ENCODE measurements around the gene AVPI1.
"Not testable (repeated sequence)": the region's sequence is repeated elsewhere in the genome, so short reads cannot be mapped to it uniquely, and the experiment has no call there.

Gene AVPI1

DNA sequence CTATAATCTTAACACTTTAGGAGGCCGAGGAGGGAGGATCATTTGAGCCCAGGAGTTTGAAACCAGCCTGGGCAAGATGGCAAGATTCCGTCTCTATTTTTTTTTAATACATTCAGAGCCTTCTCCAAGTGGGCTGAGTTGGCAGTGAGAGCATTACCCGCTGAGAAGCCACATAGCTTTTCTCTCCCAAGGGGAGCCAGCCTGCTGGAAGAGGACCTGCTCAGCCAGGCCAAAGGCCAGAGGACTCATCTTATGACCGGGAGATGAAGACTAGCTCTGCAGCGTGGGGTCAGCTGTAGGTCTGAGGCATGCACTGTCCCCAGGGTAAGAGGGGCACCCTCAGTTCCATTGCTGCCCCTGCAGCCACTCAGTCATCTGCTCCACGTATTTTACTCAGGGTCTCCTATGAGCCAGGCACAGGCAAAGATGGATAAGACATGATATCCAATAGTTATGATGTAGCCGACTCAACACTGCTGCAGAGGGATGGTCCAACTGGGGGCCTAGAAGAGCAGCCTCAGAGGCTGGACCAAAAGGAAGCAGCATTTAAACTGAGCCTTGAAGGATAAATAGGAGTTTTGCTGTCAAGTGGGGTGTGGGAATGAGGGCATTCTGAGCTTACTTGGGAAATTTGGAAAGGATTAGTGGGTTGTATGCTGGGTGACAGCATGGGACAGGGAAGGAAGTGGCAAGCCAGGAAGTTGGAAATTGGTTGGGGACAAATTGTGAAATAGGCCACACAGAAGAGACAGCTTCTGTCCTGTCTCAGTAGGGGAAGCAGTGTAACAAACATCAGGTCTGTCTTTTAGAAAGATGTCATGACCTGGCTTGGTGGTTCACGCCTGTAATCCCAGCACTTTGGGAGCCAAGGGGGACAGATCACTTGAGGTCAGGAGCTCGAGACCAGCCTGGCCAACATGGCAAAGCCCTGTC, 24.9 kb upstream of the AVPI1 start:
- no peak for DNase-seq

DNA sequence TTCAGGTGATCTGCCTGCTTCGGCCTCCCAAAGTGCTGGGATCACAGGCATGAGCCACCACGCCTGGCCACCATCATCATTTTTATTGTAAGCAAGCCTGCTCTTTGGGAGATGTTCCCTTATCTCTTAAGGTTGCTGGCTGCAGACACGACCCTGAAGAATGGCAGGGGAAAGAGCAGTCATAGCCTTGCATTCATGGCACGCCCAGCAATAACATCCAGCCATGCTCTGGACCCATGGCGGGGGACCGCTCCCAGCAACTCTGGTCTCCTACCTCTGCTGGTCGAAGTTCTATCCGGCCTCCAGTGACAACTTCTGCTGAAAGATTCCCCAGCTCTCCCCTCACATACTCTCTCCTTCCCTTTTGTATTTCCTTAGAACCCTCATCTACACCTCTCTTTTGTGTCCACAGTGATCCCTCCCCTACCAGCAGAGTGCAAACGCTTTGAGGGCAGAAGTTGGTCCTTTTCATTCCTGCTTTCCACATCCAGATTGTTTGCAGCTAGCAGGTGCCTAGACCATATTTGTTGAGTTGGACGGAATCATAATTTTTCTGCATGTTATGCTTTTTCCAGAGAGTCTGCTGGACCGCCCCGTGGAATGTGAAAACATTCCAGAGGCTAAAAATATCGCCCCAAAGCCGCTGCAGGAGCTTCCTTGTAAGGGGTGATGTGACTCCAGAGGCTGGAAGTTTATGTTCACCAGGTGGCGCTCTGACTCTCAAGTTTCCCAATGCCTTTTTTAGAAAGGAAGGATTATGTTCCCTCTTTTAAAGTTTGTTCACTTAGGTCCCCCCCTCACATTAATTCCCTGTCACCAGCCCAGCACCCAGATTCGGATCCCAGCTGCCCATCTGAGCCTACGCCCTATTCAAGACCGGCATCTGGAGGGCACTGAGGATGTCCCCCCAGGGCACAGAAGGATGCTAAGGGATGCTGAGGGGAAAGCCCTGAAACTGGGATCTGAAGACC, 22.2 kb upstream of the AVPI1 start:
- DNase-seq, result no peak

DNA sequence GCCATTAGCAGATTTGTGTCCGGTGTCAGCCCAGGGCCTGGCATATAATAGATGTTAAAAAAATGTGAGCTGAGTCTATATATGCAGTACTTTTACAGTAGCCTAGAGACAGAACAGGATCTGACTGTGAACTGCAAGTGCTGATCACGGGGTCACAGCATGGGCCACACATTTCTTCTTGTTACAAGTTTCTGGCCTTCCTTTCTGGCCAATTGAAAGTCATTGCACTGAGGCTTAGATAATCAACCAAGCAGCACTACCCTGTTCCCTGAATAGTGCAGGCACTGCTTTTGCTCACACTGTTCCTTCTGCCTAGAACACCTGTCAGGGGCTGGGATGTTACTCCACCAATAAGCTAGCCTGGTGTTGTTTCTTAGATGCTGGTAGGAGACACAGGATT, 21.1 kb upstream of the AVPI1 start:
- DNase-seq, result no peak

DNA sequence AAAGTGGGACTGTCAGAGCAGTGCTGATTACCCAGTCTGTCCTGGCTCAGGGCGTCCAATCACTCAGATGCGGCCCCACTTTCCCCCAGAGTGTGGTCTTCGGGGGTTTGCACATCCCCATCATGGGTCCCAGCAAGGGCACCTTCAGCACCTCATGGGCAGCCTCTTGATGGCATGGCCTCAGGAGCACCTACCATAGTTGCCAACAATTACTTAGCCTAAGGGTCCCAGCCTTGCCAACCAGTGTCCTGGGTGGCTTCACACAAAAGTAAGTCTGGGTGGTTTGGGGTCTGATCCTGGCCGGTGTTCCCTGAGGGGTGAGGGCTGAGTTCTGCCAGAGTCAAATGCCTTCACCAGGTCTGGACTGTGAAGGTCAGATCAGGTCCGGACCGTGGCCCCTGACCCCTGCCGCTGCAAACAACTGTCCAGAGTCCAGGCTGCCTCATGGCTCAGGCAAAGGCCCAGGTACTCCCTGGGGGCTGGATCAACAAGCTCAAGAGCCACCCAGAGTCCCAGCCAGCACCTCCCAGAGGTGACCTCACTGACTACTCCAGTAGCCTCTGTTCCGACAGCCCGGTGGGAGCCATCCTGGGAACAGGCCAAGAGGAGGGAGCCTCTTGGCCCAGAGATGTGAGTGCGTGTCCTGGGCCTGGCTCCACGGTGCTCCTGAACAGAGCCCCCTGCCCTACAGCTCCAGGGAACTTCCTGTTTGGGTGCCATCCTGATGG, 20.3 kb upstream of the AVPI1 start:
- DNase-seq, result no peak

DNA sequence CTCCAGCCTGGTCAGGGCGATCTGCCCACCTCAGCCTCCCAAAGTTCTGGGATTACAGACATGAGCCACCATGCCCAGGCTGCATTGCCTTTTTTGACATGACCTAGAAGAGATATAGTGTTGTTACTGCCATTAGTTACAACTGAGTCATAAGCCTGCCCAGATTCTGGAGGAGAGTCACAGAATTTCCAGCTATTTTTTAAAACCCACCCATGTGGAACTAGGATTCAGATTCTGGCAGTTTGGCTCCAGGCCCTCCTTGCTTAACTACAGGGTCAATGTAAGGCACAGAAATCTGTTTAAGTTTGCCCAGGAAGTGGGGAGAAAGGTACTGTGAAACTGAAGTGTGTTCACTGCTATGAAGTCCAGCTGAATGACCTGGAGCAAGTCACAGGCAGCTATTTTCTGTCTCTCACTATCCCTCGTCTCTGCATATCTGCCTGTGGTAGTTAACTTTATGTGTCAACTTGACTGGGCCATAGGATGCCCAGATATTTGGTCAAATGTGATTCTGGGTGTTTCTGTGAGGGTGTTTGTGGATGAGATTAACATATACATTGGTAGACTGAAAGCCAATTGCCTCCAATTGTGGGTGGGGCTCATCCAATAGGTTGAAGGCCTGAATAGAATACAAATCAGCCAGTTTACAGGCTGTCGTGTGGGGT, 18.1 kb upstream of the AVPI1 start:
- DNase-seq, result no peak

DNA sequence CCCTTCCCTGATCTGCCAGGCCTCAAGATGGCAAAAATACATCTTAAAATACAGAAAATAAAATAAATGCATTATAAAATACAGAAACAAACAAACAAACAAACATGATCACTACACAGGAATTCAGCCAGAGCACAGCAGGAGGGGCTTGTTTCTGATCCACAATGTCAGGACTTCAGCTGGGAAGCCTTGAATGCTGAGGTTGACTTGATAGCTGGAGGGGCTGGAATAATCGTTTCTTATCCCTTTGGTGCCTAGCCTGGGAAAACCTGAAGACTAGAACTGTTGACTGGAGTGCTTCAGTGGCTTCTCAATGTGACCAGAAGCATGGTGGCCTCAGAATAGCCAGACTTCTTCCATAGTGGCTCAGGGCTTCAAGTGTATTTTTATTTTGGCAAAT, 17.3 kb upstream of the AVPI1 start:
- no peak for DNase-seq

DNA sequence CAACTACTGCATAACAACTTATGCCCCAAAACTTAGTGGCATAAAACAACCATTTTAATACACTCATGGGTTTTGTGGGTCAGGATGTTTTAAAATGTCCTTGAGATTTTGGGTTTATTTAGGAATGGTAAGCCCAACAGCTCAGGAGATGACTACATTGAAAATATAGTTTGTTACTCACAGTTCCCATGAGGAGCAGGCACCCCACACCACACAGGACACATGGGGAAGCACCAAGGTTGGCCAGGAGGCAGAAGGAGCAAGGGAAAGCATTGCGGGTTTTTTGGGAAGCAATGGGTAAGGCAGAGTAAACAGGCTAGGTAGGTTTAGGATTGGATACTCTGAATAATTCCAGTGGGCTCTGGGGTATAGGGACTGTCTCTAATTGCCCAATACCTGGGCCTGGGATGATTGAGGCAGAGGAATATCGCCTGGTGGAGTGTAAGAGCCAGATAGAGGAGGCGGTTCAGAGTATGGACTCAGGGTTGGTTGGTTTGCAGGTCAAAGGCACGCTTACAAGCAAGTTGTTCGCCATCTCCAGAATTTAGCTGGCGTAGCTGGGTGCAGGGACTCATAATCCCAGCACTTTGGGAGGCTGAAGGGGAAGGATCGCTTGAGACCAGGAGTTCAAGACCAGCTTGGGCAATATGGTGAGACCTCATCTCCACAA, 16.5 kb upstream of the AVPI1 start:
- no peak for DNase-seq

DNA sequence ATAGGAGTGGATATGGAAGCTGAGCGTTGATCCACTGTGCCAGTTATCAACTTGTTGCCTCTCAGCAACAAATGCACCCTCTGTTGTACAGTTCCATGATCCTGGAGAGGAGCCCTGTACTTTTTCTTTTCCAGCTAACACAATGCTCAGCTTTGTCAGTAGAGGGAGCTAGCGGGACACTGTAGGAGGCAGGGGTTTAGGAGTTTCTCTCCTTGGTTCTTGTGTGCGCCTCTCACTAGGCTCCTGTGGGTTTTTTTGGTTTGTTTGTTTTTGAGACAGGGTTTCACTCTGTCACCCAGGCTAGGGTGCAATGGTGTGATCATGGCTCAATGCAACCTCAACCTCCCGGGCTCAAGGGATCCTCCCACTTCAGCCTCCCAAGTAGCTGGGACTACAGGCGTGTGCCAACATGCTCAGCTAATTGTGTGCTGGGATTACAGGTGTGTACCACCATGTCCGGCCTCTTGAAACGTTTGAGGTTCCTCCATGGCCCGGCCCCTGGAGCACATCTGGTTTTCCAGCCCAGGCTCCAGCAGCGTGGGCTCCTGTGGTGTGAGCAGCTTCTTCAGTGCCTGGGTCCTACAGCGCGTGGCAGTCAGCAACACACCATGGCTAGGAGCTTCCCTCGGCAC, 14.5 kb upstream of the AVPI1 start:
- no peak for DNase-seq

GRCh38 chr10:97698072-97698655, 11.1 kb upstream of the AVPI1 start:
- not testable (repeated sequence) for DNase-seq

DNA sequence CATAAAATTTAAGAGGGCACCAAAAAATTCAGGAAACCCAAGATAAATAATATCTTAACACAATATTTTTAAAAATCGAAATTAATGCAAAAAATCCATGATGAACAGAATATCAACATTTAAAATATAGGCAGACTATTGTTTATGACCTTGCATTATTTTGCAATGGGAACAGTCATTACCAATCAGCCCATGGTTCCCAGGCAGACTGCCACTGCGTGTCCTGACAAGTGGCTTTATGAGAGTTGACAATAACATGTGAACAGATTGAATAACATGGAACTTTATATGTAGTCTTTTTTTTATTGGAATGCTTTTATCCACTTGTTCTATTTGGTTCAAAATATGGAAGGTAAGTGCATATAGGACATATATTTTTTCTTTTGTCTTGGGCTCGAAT, 3.1 kb upstream of the AVPI1 start:
- DNase-seq, result no peak

- DNase-seq, result no peak
Measured at GRCh38 chr10:97689559-97690020, 2.5 kb upstream of the AVPI1 start.

GRCh38 chr10:97687785-97688781, 1.0 kb upstream of the AVPI1 start:
- no peak for DNase-seq

DNA sequence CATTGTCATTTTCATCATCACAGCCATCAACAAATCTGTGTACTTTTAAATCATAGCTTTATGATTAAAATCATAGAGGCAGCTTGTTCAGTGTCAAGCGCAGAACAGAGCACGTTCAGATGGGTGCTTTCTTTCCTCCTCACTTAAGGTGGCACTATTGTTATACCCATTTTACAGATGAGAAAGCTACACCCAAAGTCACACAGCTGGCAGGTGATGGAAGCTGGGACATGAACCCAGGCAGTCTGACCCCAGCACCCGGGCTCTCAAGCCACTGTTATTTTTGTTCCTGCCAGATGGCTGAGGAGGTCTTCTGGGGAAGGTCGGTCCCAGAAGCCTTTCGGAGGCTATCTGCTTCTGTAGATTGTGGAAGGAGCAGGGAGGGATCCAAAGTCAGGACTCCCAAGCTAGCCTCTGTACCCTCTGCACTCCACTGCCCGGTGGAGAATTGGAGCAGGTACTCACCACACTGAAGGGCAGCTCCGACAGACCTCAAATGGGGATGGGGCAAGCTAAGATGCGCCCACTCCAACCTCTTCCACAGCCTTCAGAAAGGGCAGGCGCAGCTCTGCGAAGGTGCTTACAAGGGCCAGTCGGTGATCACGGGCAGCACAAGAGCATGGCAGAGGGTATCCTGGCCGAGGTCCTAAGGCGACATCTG, 610 bp downstream of the AVPI1 start:
- DNase-seq, result no peak

GRCh38 chr10:97685395-97685958, 1.6 kb downstream of the AVPI1 start:
- DNase-seq, result no peak

GRCh38 chr10:97684866-97685394, 2.1 kb downstream of the AVPI1 start:
- no peak for DNase-seq

DNA sequence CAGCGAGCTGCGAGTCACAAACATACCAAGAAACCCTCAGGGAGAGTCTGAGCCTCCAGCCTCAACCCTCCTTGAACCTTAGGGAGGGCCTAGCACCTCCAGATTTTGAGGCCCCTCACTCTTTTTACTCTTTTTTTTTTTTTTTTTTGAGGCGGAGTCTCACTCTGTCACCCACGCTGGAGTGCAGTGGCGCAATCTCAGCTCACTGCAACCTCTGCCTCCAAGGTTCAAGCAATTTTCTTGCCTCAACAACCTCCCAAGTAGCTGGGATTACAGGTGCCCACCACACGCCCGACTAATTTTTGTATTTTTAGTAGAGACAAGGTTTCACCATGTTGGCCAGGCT, 2.7 kb downstream of the AVPI1 start:
- not testable (repeated sequence) for DNase-seq

- no peak for DNase-seq
Measured at GRCh38 chr10:97683556-97684367, 3.3 kb downstream of the AVPI1 start.

GRCh38 chr10:97682042-97682441, 5.0 kb downstream of the AVPI1 start:
- DNase-seq, result no peak

Measured in activated CD4-positive, alpha-beta T cell treated with anti-CD3 and anti-CD28 coated beads for 1 hour (primary cell).